ENCODE measurements around the gene ARVCF. TPM values are rescaled to one million over a fixed set of nuclear protein-coding genes. Genes with fewer than 3 reads are reported as not detected.

ARVCF gene
- total RNA-seq, 1 experiment from 2014 or later, result 8.2 TPM

DNA sequence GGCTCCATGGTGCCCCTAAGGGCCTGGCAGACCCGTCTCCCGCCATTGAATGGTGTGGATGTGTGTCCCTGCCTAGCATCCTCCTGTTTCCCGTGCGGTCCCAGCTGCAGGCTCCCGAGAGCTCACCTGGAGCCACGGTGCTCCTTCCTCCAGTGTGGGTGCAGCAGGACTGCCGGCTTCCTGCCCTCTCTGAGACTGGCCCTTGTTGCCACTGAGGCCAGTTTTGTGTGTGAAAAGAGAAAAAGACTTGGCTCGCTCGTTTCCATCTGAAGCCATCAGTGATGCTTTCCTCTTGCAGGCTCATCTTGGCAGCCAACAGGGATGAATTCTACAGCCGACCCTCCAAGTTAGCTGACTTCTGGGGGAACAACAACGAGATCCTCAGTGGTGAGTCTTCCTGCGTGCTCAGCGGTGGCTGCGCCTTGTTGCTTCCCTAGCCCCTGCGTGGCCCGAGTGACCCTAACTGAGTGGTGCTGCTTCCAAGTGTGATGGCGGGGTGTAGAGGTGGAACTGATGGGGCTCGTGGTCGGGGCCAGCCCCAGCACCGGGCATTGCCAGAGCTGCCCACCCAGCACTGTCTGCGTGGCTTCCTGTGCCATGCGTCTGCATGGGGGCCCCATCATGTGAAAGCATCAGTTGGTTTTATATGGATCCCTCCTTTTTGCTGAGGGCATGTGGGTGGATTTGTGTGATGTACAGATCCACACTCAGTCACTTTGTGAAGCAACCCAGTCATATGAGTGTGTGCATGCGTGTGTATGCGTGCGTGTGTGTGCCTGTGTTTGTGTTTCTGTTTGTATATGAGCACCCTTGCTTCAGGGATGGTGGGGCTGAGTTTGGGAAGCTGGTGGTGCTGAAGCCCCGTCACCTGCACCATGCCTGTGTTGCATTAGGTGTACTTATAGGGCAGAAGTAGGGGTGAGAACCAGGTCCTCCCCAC is 26.7 kb upstream of the ARVCF start:
- Histone ChIP-seq H3K9me3 (ENCODE audit: control insufficient read depth, insufficient read depth, low read depth, low read length) (no peaks in the 10 kb centered on the region), H3K4me1 (ENCODE audit: control insufficient read depth, insufficient read depth, low read length) (no peaks in the 10 kb centered on the region), H3K4me3 (ENCODE audit: low read depth in 2 of 2, low read length in 2 of 2) (no peak overlapping the region), H3K36me3 (ENCODE audit: control insufficient read depth, insufficient read depth, low read length) (no peaks in the 10 kb centered on the region), H3K27ac (ENCODE audit: low read length) (no peak overlapping the region), H3K27me3 (ENCODE audit: control insufficient read depth, insufficient read depth, low read length) (no peaks in the 10 kb centered on the region)
- ATAC-seq (no peak), DNase-seq (ENCODE audit: low read depth, low spot score) (no peak)
- ChIA-PET CTCF (no interaction called here), POLR2A (no interaction called here)
- in situ Hi-C loops (cut with HindIII; ENCODE audit: low pct_unique_long_range_greater_than_20kb, low sequenced_read_pairs) (no loop called here), intact Hi-C loops (cut with micrococcal nuclease; ENCODE audit: unreplicated experiment) (no loop called here)
- no peak for TF ChIP-seq POLR2AphosphoS5 (IDR thresholded peaks at IDR 0.05; ENCODE audit: low read depth, low read length)
- no peak for TF ChIP-seq TCF7L2 (IDR thresholded peaks at IDR 0.05; ENCODE audit: low read depth, low read length)
- no peak for TF ChIP-seq SIN3A (IDR thresholded peaks at IDR 0.05; ENCODE audit: borderline replicate concordance, insufficient read depth, low read depth, low read length)
- TF ChIP-seq, protein P1, sequence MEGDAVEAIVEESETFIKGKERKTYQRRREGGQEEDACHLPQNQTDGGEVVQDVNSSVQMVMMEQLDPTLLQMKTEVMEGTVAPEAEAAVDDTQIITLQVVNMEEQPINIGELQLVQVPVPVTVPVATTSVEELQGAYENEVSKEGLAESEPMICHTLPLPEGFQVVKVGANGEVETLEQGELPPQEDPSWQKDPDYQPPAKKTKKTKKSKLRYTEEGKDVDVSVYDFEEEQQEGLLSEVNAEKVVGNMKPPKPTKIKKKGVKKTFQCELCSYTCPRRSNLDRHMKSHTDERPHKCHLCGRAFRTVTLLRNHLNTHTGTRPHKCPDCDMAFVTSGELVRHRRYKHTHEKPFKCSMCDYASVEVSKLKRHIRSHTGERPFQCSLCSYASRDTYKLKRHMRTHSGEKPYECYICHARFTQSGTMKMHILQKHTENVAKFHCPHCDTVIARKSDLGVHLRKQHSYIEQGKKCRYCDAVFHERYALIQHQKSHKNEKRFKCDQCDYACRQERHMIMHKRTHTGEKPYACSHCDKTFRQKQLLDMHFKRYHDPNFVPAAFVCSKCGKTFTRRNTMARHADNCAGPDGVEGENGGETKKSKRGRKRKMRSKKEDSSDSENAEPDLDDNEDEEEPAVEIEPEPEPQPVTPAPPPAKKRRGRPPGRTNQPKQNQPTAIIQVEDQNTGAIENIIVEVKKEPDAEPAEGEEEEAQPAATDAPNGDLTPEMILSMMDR (IDR thresholded peaks at IDR 0.05), result no peak
- TF ChIP-seq, protein P2, sequence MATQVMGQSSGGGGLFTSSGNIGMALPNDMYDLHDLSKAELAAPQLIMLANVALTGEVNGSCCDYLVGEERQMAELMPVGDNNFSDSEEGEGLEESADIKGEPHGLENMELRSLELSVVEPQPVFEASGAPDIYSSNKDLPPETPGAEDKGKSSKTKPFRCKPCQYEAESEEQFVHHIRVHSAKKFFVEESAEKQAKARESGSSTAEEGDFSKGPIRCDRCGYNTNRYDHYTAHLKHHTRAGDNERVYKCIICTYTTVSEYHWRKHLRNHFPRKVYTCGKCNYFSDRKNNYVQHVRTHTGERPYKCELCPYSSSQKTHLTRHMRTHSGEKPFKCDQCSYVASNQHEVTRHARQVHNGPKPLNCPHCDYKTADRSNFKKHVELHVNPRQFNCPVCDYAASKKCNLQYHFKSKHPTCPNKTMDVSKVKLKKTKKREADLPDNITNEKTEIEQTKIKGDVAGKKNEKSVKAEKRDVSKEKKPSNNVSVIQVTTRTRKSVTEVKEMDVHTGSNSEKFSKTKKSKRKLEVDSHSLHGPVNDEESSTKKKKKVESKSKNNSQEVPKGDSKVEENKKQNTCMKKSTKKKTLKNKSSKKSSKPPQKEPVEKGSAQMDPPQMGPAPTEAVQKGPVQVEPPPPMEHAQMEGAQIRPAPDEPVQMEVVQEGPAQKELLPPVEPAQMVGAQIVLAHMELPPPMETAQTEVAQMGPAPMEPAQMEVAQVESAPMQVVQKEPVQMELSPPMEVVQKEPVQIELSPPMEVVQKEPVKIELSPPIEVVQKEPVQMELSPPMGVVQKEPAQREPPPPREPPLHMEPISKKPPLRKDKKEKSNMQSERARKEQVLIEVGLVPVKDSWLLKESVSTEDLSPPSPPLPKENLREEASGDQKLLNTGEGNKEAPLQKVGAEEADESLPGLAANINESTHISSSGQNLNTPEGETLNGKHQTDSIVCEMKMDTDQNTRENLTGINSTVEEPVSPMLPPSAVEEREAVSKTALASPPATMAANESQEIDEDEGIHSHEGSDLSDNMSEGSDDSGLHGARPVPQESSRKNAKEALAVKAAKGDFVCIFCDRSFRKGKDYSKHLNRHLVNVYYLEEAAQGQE (IDR thresholded peaks at IDR 0.05; ENCODE audit: insufficient read depth in 1 of 2, low read depth in 2 of 2, low read length in 1 of 2), result no peak
- no TSS peak for BruUV-seq (replicated peaks)

DNA sequence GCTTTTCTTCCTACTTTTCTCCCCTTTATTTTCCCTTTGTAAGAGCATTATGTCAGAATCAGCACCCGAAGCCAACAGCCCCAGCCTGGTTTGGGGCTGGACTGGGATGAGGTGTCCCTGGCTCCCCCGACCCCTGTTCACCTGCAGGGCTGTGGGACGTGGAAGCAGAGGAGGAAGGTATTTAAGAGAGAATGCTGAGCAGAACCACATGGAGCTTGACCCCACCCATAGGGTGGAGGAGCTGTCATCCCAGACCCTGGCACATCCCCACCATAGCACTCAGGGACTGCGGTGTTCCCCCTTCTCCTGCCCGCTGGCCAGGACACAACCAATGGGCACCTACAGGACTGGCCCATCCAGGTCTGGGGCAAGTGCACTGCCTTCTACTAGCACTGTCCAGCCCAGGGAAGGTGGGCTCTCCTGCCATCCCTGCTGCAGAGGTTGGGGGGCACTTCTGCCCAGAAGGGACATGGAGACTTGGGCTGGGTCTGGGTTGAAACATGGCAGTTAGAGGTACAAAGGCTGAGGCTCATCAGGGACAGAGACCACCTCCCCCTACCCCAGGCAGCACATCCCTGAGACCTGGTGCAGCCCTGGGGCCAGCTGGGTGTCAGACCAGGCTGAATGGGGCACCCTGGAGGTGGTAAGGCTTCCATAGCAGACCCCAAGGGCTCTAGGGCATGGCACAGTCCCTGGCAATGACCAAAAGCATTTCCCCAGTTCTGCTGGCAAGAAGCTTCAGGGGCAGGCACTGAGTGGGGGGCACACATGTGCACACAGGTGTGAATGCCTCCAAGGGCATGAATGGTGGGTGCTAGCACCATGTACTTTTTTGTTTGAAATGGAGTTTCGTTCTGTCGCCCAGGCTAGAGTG is 23.9 kb upstream of the ARVCF start:
- TF ChIP-seq TCF7L2 (IDR thresholded peaks at IDR 0.05; ENCODE audit: low read depth, low read length), result no peak
- no peak for TF ChIP-seq SIN3A (IDR thresholded peaks at IDR 0.05; ENCODE audit: borderline replicate concordance, insufficient read depth, low read depth, low read length)
- TF ChIP-seq POLR2AphosphoS5 (IDR thresholded peaks at IDR 0.05; ENCODE audit: low read depth, low read length), result no peak
- TF ChIP-seq, protein P1 (IDR thresholded peaks at IDR 0.05), result no peak
- TF ChIP-seq, protein P2 (IDR thresholded peaks at IDR 0.05; ENCODE audit: insufficient read depth in 1 of 2, low read depth in 2 of 2, low read length in 1 of 2), result no peak
- in situ Hi-C loops (cut with HindIII; ENCODE audit: low pct_unique_long_range_greater_than_20kb, low sequenced_read_pairs), result no loop called here
- H3K4me1 ChIP-seq (ENCODE audit: control insufficient read depth, insufficient read depth, low read length), result no peaks in the 10 kb centered on the region
- H3K9me3 ChIP-seq (ENCODE audit: control insufficient read depth, insufficient read depth, low read depth, low read length), result no peaks in the 10 kb centered on the region
- intact Hi-C loops (cut with micrococcal nuclease; ENCODE audit: unreplicated experiment), result no loop called here
- no peak overlapping the region for H3K4me3 ChIP-seq (ENCODE audit: low read depth in 2 of 2, low read length in 2 of 2)
- ATAC-seq, result no peak
- no peak for DNase-seq (ENCODE audit: low read depth, low spot score)
- H3K27me3 ChIP-seq (ENCODE audit: control insufficient read depth, insufficient read depth, low read length), result no peaks in the 10 kb centered on the region
- POLR2A ChIA-PET, result no interaction called here
- no peak overlapping the region for H3K27ac ChIP-seq (ENCODE audit: low read length)
- CTCF ChIA-PET, result interaction anchor here (0.7 kb wide), 1 partner anchor 27 kb away, joined by 4 read pairs; no protein-coding TSS in a partner anchor
- H3K36me3 ChIP-seq (ENCODE audit: control insufficient read depth, insufficient read depth, low read length), result no peaks in the 10 kb centered on the region
- no TSS peak for BruUV-seq (replicated peaks)

All from Panc1 (cell line).